UCSD-AML1 (cell line): ENCODE measurements around the gene PTPRO.

Experiments
- DNase-seq: peaks from one replicate; lab custom pipeline; 2025; ENCODE audit not compliant: unreplicated experiment; lab: John Stamatoyannopoulos, UW

The PTPRO gene

DNA sequence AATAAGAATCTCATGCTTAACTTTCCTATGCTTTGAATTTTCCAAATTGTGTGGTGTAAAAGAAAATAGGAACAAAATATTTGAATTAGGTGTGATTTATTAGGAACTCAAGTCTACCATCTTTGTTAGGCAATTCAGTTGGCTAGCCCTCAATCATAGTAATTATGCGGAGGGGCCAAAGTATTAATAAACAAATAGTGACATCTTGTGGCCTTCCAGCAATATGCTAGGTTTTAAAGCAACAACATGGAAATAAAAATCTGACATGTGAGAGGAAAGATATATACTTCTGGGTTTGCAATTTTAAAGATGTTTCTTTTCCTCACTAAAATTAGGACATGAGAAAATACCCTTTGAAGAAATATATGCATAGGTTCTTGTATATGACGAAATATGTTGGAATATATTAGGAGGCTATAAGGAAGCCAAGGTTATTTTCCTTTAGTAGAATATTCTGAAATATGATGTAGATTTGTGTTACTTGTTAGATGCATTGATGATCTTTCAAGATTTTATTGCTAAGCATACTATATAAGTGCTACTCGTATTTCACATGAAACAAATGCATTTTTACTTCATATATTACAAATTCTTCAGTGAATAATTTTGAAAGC is 200.4 kb downstream of the PTPRO start:
- no peak for DNase-seq

DNA sequence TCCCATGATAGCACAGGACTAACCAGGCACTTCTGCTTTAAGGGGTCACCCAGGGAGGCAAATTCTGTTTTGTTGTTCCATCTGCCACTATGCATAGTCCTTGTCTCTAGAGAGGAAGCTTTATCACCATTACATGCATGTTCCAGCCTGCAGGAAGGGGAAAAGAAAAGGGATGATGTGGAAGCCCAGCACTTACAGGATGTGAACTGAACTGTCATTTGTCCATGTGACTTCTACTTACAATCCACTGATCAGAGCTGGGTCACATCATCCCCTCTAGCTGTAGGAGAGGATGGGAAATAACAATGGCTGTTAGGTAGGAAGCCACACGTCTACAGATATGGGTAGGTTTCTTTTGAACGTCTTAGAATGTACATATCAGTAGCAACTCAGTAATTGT is 203.1 kb downstream of the PTPRO start:
- no peak for DNase-seq

DNA sequence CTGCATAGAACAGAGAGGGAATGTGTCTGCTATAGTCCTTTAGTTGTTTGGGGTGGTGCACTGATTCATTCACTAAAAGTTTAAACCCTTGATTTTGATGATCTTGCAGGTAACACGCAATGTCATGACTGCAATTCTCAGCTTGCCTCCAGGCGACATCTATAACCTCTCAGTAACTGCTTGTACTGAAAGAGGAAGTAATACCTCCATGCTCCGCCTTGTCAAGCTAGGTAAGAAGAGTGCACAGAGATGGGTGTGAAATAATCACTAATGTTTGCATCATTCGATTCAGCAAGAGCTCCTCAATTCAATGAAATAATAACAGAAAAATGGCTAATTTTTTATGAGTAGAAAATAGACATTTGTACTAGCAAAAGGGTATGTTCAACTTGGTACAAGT is 203.7 kb downstream of the PTPRO start:
- DNase-seq: no peak

DNA sequence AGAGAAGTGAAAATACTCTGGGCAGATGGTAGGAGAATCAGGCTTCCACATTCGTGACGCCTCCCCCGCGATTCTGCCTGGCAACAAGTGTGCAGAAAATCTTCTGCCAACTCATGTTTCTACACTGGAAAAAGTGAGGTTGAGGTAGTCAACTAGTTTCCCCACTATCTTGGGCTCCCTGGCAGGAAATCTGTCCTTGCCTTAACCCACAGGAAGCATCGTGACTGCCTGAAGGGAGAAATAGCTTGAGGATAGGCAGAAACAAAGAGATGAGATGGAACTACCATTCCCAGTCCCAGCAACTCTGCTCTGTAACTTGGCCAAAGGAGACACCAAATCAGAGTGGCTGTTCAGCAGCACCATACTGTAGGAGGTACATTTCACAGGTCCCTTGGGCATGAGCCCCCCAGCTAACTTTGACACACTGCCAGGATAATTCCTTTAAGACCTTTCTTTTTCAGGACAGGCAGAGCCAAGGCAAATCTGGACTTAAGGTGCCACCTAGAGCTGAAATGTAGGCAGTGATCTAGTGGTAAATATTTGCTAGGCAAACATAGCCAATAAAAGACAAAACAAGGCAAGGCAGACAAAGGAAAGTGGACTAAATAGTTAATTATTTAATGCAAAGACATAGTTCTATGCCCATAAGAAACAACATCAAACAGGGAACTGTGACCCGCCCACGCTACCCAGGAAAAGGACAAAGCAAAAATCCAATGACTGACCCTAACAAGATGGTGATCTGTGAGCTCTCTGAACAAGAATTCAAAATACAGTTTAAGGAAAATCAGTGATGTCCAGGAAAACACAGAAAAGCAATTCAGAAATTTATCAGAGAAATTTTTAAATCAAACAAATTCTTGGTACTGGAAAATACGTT is 205.1 kb downstream of the PTPRO start:
- DNase-seq: peak; percentile 42

DNA sequence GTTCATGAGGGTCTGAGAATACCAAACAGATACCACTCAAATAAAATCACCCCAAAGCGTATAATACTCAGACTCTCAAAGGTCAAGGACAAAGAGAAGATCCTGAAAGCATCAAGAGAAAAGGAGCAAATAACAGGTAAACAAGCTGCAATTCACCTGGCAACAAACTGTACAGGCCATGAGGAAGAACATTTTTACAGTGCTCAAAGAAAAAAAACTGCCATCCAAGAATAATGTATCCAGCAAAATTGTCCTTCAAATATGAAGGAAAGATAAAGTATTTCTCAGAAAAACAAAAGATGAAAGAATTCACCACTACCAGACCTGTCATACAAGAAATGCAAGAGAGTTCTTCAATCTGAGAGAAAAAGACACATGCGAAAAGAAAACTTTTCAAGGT is 206.4 kb downstream of the PTPRO start:
- no peak for DNase-seq

DNA sequence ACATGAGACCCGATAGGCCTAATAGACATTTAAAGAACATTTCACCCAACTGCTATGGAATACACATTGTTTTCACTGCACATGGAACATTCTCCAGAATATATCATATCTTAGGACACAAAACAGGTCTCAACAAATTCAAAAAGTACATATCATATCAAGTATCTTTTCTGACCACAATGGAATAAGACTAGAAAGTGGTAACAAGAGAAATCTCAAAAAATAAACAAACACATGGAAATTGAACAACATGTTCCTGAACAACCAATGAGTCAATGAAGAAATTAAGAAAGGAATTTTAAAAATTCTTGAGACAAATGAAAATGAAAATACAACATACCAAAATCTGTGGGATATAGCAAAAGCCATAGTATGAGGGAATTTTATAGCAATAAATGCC is 208.1 kb downstream of the PTPRO start:
- DNase-seq: no peak

DNA sequence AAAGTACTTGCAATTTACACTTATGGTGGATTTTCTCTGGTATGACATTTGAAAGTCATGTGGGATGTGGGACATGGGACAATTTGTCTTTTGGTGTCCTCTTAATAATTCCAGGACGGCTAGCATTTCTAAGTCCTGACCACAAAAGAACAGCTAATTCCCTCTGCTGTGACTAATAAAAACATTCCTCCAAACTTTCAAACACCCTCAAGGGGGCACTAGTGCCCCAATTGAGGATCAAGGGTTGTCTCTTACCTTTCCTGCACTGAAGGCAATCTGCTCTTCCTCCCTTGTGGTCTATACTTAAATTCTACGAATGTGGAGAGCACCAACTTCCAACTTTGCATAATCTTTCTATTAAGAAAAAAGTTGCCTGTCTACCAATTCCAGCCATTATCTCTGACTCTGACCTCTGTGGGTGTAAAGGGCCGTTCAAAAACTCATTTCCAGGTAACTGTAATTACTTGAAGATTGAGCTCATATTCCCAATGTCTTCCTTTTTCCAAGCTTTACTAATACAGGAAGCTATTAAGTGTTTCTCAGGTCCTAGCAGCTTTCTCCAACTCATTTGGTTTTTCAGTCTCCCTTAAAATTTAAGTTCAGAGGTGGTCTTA is 210.2 kb downstream of the PTPRO start:
- no peak for DNase-seq

DNA sequence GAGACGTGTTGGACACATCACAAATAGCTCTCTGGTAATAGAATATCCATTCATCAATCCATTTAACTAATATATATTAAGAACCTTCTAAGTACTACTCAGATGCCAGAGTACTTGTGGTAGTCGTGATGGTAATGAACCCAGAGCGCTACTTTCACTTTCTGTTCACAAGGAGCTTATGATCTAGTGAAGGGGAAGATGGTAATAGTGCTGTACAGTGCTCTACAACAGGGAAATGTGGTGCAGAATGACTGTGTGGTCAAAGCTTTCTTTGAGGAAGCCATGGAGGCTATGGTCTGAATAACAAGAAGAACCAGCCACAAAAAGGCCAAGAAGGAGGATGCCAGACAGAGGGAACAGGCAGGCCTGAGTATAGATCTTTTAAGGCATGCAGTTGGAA is 212.0 kb downstream of the PTPRO start:
- no peak for DNase-seq

DNA sequence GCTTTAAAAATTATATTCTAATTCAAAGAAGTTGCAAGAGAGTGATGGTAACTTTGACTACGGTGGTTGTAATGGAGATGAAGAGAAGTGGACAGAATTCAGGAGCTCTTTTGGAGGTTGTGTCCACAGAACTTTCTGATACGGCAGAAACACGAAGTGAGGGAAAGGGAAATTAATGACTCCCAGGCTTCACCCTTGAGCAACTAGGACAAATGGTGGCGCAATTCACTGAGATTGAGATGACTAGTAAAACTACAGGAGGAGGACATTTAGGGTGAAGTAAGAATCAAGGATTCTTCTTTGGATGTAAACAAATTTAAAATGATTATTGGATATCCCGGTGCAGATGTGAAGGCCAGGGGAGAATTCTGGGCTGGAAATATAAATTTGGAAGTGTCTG is 212.6 kb downstream of the PTPRO start:
- DNase-seq: no peak

DNA sequence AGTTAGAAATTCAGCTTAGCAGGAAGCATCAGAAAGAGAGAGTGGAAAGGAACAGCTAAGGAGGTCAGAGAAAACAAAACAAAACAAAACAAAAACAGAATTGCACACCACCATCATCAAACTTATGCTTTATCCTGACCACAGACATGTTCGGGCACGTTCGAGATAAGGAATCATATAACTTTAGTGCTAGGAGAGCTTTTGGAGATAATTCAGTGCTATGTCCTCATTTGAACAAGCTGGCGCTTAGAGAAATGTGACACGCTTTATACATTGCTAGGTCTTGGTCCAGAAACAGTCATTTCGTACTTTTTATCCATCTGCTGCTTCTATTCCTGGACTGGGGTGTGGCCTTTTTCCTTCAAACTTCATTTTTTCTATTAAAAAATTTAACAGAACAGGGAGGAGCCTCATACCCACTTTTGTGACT is 213.1 kb downstream of the PTPRO start:
- no peak for DNase-seq

DNA sequence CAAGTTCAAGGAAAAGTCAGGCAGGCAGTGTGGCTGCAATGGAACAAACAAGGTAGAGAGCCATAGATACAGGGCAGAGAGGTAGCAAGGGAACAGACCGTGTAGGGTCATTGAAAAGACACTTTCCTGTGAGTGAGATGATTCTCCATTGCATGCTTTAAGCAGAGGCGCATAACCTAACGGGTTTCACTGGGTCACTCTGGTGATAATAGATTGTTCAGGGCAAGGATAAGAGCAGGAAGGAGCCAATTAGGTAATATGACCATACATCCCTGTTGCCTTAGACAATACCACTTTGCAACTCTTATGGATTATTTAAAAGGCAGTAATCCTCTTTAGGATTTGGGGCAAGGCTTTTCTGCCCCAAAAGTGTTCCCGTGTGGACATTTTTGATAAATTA is 214.1 kb downstream of the PTPRO start:
- peak; percentile 7 for DNase-seq

DNA sequence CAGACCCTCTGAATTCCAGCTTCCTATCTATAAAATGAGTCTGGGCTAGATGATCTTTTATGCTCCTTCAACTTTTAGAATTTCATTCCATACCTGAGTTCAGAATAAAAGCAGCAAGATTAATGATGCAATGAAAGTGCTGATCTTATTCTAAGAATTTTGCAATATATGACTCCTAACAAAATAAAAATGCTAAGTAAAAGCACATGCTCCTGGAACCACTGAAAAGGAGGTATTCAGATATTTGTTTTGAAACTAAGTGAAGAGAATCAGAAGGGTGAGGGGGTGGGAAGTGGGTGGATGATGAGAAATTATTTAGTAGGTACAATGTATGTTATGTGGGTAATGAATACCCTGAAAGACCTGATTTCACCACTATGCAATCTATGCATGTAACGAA is 216.6 kb downstream of the PTPRO start:
- DNase-seq: no peak

DNA sequence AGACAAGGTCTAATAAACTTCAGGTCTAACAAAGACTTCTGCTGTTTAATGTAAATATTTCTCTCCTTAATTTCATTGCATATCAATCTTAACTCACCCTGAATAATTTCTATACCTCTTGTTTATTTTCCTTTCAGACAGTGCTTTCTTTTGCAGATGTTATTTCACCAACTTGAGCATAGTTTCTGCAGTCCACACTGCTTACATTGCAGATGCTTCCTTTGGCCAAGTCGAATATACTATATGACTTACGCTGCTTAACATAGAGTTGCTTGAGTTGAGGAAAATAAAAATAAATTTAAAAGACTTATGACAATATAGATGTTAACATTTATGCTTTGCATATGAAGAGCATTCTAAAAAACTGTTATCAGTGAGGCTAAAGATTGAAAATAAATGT is 217.7 kb downstream of the PTPRO start:
- no peak for DNase-seq

DNA sequence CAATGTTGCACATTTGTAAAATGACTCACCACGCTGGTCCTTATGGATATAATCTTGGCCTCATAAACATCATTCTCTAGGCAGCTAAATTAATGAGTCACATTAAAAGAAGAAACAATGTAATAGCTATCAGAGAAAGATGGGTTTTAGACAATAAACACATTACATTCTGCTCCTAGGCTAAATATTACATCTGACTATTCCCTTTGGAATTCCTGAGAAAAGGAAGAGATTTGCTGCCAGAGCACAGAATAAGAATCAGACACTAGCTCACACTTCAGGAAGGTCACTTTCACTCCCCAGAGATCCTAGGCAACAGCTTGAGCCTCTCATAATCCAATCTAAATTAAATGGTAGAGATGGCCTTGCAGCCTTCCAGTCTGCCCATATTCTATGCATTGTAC is 218.2 kb downstream of the PTPRO start:
- DNase-seq: no peak

DNA sequence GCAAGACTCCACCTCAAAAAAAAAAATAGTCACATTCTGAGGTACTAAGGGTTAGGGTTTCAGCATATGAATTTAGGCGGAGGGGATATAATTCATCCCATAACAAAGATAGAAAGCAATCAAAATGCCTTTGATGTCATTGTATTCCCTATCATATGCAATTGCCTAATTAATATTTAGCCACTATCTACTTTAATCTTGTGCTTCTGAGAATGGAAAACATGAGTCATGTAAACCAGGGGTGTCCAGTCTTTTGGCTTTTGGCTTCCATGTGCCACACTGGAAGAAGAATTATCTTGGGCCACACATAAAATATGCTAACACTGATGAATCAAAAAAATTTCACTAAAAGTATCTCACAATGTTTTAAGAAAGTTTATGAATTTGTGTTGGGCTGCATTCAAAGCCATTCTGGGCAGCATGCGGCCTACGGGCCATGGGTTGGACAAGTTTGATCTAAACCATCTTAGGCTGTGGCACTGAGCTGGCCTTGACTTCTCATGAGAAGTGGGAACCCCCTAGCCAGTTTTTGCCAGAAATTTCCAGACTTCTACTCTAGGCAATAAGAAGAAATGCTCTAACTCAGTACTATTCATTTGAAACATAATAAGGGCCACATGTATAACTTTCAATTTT is 219.8 kb downstream of the PTPRO start:
- DNase-seq: no peak

DNA sequence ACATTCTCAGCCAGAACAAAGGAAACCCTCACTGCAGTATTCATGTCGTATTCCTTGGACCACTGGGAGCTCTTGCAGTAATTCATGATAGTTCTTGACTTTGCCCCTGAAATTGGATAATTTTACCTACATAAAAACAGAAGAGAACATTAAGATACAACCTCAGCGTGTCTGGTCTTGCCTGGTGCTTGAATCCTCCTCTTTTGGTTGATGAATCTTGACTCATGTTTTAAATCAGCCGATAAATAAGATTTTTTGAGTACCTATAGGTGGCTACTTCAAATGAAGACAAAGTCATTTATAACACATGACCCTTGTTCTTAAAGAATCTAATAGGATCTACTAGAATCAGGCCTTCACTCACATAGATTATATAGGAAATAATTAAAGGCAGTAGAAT is 221.0 kb downstream of the PTPRO start:
- DNase-seq: no peak

DNA sequence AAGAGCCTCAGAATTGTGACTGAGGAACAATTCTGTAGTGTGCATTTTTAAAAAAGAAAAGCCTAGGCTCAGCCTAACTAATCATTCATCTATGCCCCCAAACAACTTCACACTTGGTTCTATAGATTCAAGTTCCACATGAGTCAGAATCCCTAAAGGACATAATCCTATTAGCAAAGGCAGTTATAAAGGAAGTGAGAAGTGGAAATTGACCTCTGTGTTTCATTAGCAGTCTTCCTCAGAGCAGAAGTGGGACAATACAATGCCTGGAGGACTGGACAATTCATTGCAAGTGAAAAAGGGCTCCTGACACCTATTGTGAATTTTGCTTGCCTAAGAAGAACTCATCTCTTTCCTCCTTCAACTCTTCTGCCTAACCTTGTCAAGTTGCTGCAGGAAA is 222.3 kb downstream of the PTPRO start:
- DNase-seq: no peak

DNA sequence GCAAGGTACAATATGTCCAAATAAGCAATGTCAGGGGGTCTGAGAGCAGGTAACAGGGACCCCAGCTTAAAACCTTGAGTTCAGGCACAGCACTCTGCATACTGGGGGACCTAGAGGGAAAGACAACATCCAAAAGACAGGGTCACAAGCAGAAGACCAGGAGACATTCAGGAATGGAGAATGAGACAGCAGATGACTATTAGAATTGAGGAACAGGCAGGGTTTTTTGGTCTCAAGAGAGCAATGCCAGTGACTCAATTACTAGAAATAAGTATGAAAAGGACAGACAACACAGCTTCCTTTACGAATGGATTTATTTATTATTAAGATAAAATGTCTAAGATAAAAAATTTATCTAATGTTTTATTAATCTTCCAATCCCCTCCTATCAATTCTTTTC is 223.0 kb downstream of the PTPRO start:
- no peak for DNase-seq

DNA sequence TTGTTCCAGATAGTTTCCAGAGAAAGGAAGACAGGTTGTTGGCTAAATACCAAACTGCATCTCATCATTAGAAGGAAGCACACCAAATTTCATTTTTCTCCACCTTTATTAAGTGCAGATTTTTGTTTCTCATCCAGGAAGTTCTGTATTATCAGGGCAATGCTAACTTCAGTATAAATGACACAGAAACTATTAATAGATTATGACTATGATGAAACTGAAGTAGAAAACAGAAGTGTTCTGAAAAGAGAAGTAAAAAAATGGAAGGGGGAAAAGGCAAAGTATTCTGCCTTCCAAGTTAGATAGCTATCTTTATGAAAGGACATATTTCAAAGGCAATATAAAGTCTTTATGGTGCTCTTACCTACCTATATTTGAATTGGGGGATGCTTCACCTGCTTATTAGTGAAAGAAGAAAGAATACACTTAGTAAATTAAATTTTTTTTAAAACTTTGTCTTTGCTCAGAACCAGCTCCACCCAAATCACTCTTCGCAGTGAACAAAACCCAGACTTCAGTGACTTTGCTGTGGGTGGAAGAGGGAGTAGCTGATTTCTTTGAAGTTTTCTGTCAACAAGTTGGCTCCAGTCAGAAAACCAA is 223.9 kb downstream of the PTPRO start:
- no peak for DNase-seq

DNA sequence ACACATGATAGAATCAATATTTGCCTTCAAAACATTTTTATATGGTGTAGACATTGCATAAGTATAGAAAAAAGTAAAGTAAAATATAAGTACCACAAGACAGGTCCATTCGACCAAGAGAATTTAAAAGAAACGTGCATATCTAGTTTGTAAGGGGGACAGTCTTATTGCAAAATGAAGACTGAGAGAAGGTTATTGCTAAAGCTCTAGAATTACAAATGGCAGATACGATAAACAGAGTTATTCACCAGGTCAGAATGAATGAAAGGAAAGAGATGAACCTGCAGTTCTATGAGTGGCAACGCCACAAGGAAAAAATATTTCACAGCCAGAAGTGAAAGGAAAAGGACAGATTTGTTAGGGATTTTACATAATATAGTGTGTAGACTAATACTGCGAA is 224.8 kb downstream of the PTPRO start:
- DNase-seq: no peak

DNA sequence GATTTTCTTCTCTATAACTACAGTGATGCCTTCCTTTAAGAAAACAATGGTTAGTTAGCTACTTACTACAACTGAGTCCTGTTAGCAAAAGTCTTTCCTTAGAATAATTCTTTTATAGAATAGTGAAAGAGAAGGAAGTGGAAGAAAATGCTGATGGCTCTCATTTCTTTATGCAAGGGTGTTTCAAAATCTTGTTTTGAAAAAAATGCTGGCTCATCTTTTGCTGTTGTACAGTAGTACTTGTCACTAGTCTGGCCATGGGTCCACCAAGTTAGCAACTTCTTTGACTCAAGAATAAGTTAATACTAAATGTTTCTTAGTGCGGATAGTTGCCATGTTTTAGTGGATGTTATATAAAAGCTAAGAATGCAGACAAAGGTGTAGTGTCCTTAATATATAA is 225.4 kb downstream of the PTPRO start:
- DNase-seq: no peak
